Body of pancreas (tissue), 4 donors: Measurements from ENCODE around the gene ZPR1. TPM values are rescaled to one million over a fixed set of nuclear protein-coding genes. Genes with fewer than 3 reads are reported as not detected.

Experiments
- ATAC-seq: fragments of 150-250 bp; one replicate; pipeline ENCODE4 v1.9.1; 2016
- DNase-seq, 4 donors: peaks; one replicate each; pipeline ENCODE4 v3.0.0-alpha.2; 2019
- H3K27ac ChIP-seq, 4 donors: fragments of 200-600 bp; sonication (generic); 1 replicate in 3 of 4; 2 replicates in 1 of 4; pipeline versions ENCODE4 v1.5.1 to v1.6.1; 2016 to 2019; ENCODE audit warnings: mild to moderate bottlenecking in 1 of 4, mixed read lengths in 1 of 4, moderate library complexity in 1 of 4
- H3K27me3 ChIP-seq, 2 donors: fragments of 200-600 bp; sonication (generic); one replicate each; pipeline ENCODE4 v1.6.0; 2016; ENCODE audit warnings: mild to moderate bottlenecking in 1 of 2
- H3K36me3 ChIP-seq, 2 donors: fragments of 200-600 bp; sonication (generic); replicated peaks in 1 of 2; 2 replicates each; pipeline ENCODE4 v1.5.1; 2016; ENCODE audit warnings: low read depth in 2 of 2; ENCODE audit not compliant: insufficient read depth in 1 of 2
- H3K4me1 ChIP-seq: fragments of 200-600 bp; sonication (generic); one replicate; pipeline ENCODE4 v1.6.0; 2016
- H3K4me3 ChIP-seq, 2 donors: fragments of 200-600 bp; sonication (generic); 1 replicate in 1 of 2; 2 replicates in 1 of 2; pipeline ENCODE4 v1.5.1; 2016 to 2019
- H3K9me3 ChIP-seq, 3 donors: fragments of 200-600 bp; sonication (generic); 1 replicate in 2 of 3; 2 replicates in 1 of 3; pipeline ENCODE4 v1.5.1; 2016
- POLR2A ChIP-seq, 3 donors: fragments of 450-650 bp; IDR thresholded peaks; one replicate each; pipeline ENCODE4 v1.6.1; 2016; ENCODE audit warnings: antibody characterized with exemption in 3 of 3, mild to moderate bottlenecking in 2 of 3
- WGBS, 2 donors: methylation state at CpG; one replicate each; pipeline ENCODE4 v1.1.5; 2017; 5-methylcytosine and 5-hydroxymethylcytosine counted together
- intact Hi-C: fragments of 100-400 bp; cut with DNase I; formaldehyde crosslinking; loops from one replicate; pipeline ENCODE4 v1.15.1; 2023
- total RNA-seq, 2 donors: library from RNA; depleted of rRNA; stranded (reverse); fragments of >200 nt; gene quantifications; one replicate each; pipeline ENCODE4 v1.1.0, GENCODE V29; 2016
- TF ChIP-seq, protein P1 (sequence below), 7 experiments: fragments of 450-650 bp in 4 of 7; fragments of 200-600 bp in 3 of 7; sonication (generic) in 3 of 7; IDR thresholded peaks; one replicate each; pipeline ENCODE4 v1.5.1; 2016 to 2019; ENCODE audit warnings: antibody characterized with exemption in 7 of 7

The ZPR1 gene
- total RNA-seq, 2 donors from 2014 or later, result 4.3 to 36.6 TPM

- no peak for TF ChIP-seq POLR2A (IDR thresholded peaks at IDR 0.05)
- TF ChIP-seq, protein P1, sequence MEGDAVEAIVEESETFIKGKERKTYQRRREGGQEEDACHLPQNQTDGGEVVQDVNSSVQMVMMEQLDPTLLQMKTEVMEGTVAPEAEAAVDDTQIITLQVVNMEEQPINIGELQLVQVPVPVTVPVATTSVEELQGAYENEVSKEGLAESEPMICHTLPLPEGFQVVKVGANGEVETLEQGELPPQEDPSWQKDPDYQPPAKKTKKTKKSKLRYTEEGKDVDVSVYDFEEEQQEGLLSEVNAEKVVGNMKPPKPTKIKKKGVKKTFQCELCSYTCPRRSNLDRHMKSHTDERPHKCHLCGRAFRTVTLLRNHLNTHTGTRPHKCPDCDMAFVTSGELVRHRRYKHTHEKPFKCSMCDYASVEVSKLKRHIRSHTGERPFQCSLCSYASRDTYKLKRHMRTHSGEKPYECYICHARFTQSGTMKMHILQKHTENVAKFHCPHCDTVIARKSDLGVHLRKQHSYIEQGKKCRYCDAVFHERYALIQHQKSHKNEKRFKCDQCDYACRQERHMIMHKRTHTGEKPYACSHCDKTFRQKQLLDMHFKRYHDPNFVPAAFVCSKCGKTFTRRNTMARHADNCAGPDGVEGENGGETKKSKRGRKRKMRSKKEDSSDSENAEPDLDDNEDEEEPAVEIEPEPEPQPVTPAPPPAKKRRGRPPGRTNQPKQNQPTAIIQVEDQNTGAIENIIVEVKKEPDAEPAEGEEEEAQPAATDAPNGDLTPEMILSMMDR (IDR thresholded peaks at IDR 0.05), result no peak
- H3K4me1 ChIP-seq, result peaks cover 4% of the 10 kb centered on the region
- 74 to 81% methylated on average over 9 to 11 of the region's 11 CpGs for WGBS, 2 donors
- H3K9me3 ChIP-seq, result no peaks in the 10 kb centered on the region
- H3K27ac ChIP-seq, result no peak overlapping the region
- no peak for ATAC-seq
- intact Hi-C loops, result no loop called here
- no peaks in the 10 kb centered on the region for H3K27me3 ChIP-seq
- H3K36me3 ChIP-seq, result no peaks in the 10 kb centered on the region
- DNase-seq, result no peak
- no peak overlapping the region for H3K4me3 ChIP-seq
Measured at GRCh38 chr11:116731097-116731761, 56.6 kb downstream of the ZPR1 start.

DNA sequence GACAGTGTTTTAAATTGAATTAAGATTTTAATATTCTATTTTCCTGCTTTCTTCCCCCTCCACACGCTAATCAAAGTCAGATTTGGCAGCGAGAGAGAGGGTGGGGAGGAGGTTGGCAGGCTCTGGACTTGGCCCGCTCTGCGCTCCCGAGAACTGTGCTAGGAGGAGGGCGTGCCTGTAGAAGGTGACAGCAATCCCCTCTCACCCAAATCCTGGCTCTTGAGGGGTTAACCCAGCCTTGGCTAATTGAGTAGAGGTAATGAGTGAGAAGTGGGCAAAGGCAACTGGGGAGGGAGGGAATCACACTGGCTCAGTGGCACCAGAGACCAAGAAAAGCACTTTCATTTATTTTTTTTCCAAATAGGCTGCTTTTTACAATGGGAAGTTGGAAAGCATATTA is 57.2 kb downstream of the ZPR1 start:
- 39 to 46% methylated on average over 6 of the region's 6 CpGs for WGBS, 2 donors
- intact Hi-C loops, result no loop called here
- Histone ChIP-seq H3K27ac (no peak overlapping the region), H3K9me3 (no peaks in the 10 kb centered on the region), H3K27me3 (no peaks in the 10 kb centered on the region), H3K36me3 (no peaks in the 10 kb centered on the region), H3K4me3 (no peak overlapping the region), H3K4me1 (peaks cover 4% of the 10 kb centered on the region)
- no peak for DNase-seq
- TF ChIP-seq, protein P1 (IDR thresholded peaks at IDR 0.05), result no peak
- TF ChIP-seq POLR2A (IDR thresholded peaks at IDR 0.05), result no peak
- no peak for ATAC-seq

DNA sequence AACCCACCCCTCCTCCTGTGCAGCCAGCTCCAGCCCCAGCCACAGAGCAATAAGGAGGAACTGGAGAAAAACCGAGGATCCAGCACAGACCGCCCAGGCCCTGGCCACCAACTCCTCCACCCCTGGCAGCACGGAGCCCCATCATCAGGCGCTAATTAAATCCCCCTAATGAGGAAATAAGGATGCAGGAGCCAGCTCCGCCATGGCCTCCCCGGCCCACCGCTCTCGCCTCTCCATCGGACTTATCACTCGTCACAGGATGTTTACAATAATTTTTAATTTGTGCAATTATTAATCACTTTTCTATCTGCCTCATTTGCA is 57.6 kb downstream of the ZPR1 start:
- ATAC-seq, result no peak
- TF ChIP-seq, protein P1 (IDR thresholded peaks at IDR 0.05), result no peak
- no peak for TF ChIP-seq POLR2A (IDR thresholded peaks at IDR 0.05)
- DNase-seq, result no peak
- 77 to 83% methylated on average over 10 of the region's 10 CpGs for WGBS, 2 donors
- Histone ChIP-seq H3K27me3 (no peaks in the 10 kb centered on the region), H3K4me1 (peaks cover 4% of the 10 kb centered on the region), H3K4me3 (no peak overlapping the region), H3K36me3 (no peaks in the 10 kb centered on the region), H3K9me3 (no peaks in the 10 kb centered on the region), H3K27ac (no peak overlapping the region)
- intact Hi-C loops, result no loop called here

GRCh38 chr11:116729501-116730240 is 58.2 kb downstream of the ZPR1 start:
- Histone ChIP-seq H3K36me3 (no peaks in the 10 kb centered on the region), H3K4me3 (no peak overlapping the region), H3K4me1 (peaks cover 4% of the 10 kb centered on the region), H3K27ac (no peak overlapping the region), H3K9me3 (no peaks in the 10 kb centered on the region), H3K27me3 (no peaks in the 10 kb centered on the region)
- 89 to 90% methylated on average over 6 to 8 of the region's 8 CpGs for WGBS, 2 donors
- intact Hi-C loops, result no loop called here
- ATAC-seq, result no peak
- no peak for DNase-seq
- TF ChIP-seq, protein P1 (IDR thresholded peaks at IDR 0.05), result no peak
- TF ChIP-seq POLR2A (IDR thresholded peaks at IDR 0.05), result no peak

GRCh38 chr11:116727990-116728389 is 59.8 kb downstream of the ZPR1 start:
- WGBS, 2 donors, result 52 to 64% methylated on average over 6 of the region's 6 CpGs
- TF ChIP-seq, protein P1 (IDR thresholded peaks at IDR 0.05), result no peak
- no peak for TF ChIP-seq POLR2A (IDR thresholded peaks at IDR 0.05)
- Histone ChIP-seq H3K9me3 (no peaks in the 10 kb centered on the region), H3K27me3 (no peaks in the 10 kb centered on the region), H3K4me3 (no peak overlapping the region), H3K36me3 (no peaks in the 10 kb centered on the region), H3K27ac (no peak overlapping the region), H3K4me1 (peaks cover 4% of the 10 kb centered on the region)
- DNase-seq (no peak), ATAC-seq (no peak)
- intact Hi-C loops, result no loop called here
